CD8-positive, alpha-beta memory T cell (primary cell): ENCODE measurements around the gene ITIH4. TPM values are rescaled to one million over a fixed set of nuclear protein-coding genes. Genes with fewer than 3 reads are reported as not detected.
A peak's percentile ranks its signal among the peaks of the same experiment; 100 is the strongest.

Source experiments
- CTCF ChIA-PET: fragments of 350-600 bp; sonication (Branson Sonifier 250); formaldehyde crosslinking; loops from one replicate; lab custom pipeline; 2021; ENCODE audit warnings: antibody characterized with exemption; lab: Charles Lee
- POLR2A ChIA-PET: fragments of 350-600 bp; sonication (Branson Sonifier 250); formaldehyde crosslinking; loops from one replicate; lab custom pipeline; 2021; ENCODE audit warnings: antibody characterized with exemption; lab: Charles Lee
- DNase-seq, 5 donors: peaks; one replicate each; pipeline versions ENCODE4 v3.0.0 to v3.0.0-alpha.2; 2020 to 2022; ENCODE audit warnings: mixed read lengths in 1 of 5
- H3K27ac ChIP-seq: one replicate; pipeline ENCODE4 v1.7.0; 2013; ENCODE audit warnings: low read depth, mild to moderate bottlenecking, low read length, moderate library complexity
- H3K27me3 ChIP-seq: 2 replicates; pipeline ENCODE4 v1.7.0; 2013; ENCODE audit warnings: low read length, mild to moderate bottlenecking; ENCODE audit not compliant: insufficient read depth, poor library complexity, severe bottlenecking
- H3K36me3 ChIP-seq: 2 replicates; pipeline ENCODE4 v1.7.0; 2013; ENCODE audit warnings: mild to moderate bottlenecking, low read length, moderate library complexity; ENCODE audit not compliant: insufficient read depth
- H3K4me1 ChIP-seq: 2 replicates; pipeline ENCODE4 v1.7.0; 2013; ENCODE audit warnings: mild to moderate bottlenecking, low read length, moderate library complexity; ENCODE audit not compliant: insufficient read depth
- H3K4me3 ChIP-seq: 2 replicates; pipeline ENCODE4 v1.7.0; 2013; ENCODE audit warnings: mild to moderate bottlenecking, low read length
- H3K9me3 ChIP-seq: 2 replicates; pipeline ENCODE4 v1.7.0; 2013; ENCODE audit warnings: mild to moderate bottlenecking, low read length
- H3K27ac Mint-ChIP-seq, 8 donors: one replicate each; pipeline ENCODE4 v1.8.0; 2020 to 2021; ENCODE audit warnings: mixed read lengths in 8 of 8, mild to moderate bottlenecking in 6 of 8, inconsistent platforms in 3 of 8, moderate library complexity in 3 of 8
- H3K27me3 Mint-ChIP-seq, 2 donors: one replicate each; pipeline ENCODE4 v1.8.0; 2020 to 2021; ENCODE audit warnings: mixed read lengths in 2 of 2, mild to moderate bottlenecking in 1 of 2, moderate library complexity in 1 of 2
- H3K36me3 Mint-ChIP-seq, 3 donors: one replicate each; pipeline ENCODE4 v1.8.0; 2020 to 2021; ENCODE audit warnings: mixed read lengths in 3 of 3, inconsistent platforms in 1 of 3, mild to moderate bottlenecking in 1 of 3
- H3K4me1 Mint-ChIP-seq, 3 donors: one replicate each; pipeline ENCODE4 v1.8.0; 2020 to 2021; ENCODE audit warnings: mixed read lengths in 3 of 3, inconsistent platforms in 1 of 3, mild to moderate bottlenecking in 1 of 3
- H3K4me3 Mint-ChIP-seq, 7 donors: one replicate each; pipeline ENCODE4 v1.8.0; 2020 to 2021; ENCODE audit warnings: mixed read lengths in 7 of 7, mild to moderate bottlenecking in 6 of 7, moderate library complexity in 4 of 7, inconsistent platforms in 2 of 7
- H3K9me3 Mint-ChIP-seq, 5 donors: one replicate each; pipeline ENCODE4 v1.8.0; 2020 to 2022; ENCODE audit warnings: mixed read lengths in 5 of 5, mild to moderate bottlenecking in 3 of 5, moderate library complexity in 2 of 5, inconsistent platforms in 1 of 5
- polyA plus RNA-seq: library from polyadenylated mRNA; unstranded; fragments of 300-500 nt; fragmentation: Illumina TruSeq; gene quantifications from one replicate; pipeline ENCODE4 v1.2.3, GENCODE V29; 2021
- total RNA-seq, 2 experiments: library from RNA; stranded (reverse); gene quantifications; one replicate each; pipeline ENCODE4 v1.2.3, GENCODE V29; 2021

Gene ITIH4
- total and polyA plus RNA-seq, 3 experiments from 2014 or later, result 10.9 to 11.2 TPM; not detected in 1

- no peaks in the 10 kb centered on the region for H3K36me3 Mint-ChIP-seq
- peaks cover 0 to 14% of the 10 kb centered on the region in 2 donors for H3K27me3 Mint-ChIP-seq
- H3K4me1 Mint-ChIP-seq, result no peaks in the 10 kb centered on the region
- Histone ChIP-seq H3K36me3 (no peaks in the 10 kb centered on the region), H3K9me3 (no peaks in the 10 kb centered on the region), H3K27ac (no peak overlapping the region), H3K4me1 (no peaks in the 10 kb centered on the region), H3K27me3 (no peaks in the 10 kb centered on the region), H3K4me3 (no peak overlapping the region)
- CTCF ChIA-PET, result no interaction called here
- DNase-seq, result no peak
- POLR2A ChIA-PET, result no interaction called here
- H3K4me3 Mint-ChIP-seq, result no peak overlapping the region
- H3K9me3 Mint-ChIP-seq, result no peaks in the 10 kb centered on the region
- no peak overlapping the region for H3K27ac Mint-ChIP-seq
These were observed 47.3 kb downstream of the ITIH4 start for GRCh38 chr3:52783211-52783555.

GRCh38 chr3:52782412-52783210 lies 47.9 kb downstream of the ITIH4 start:
- ChIA-PET CTCF (no interaction called here), POLR2A (no interaction called here)
- Mint-ChIP-seq H3K27me3 (peaks cover 0 to 10% of the 10 kb centered on the region in 2 donors), H3K4me3 (peak overlapping the region in 1 of 7 donors; percentile 18), H3K36me3 (no peaks in the 10 kb centered on the region), H3K27ac (no peak overlapping the region), H3K9me3 (no peaks in the 10 kb centered on the region), H3K4me1 (no peaks in the 10 kb centered on the region)
- H3K9me3 ChIP-seq, result no peaks in the 10 kb centered on the region
- H3K27ac ChIP-seq, result no peak overlapping the region
- no peaks in the 10 kb centered on the region for H3K36me3 ChIP-seq
- no peaks in the 10 kb centered on the region for H3K4me1 ChIP-seq
- no peak overlapping the region for H3K4me3 ChIP-seq
- no peak for DNase-seq
- no peaks in the 10 kb centered on the region for H3K27me3 ChIP-seq

- CTCF ChIA-PET, result no interaction called here
- no peaks in the 10 kb centered on the region for H3K36me3 Mint-ChIP-seq
These were observed 48.7 kb downstream of the ITIH4 start for GRCh38 chr3:52781741-52782140.

GRCh38 chr3:52779837-52780585 lies 50.5 kb downstream of the ITIH4 start:
- ChIA-PET CTCF (interaction anchor here (2.6 kb wide), 1 partner anchor 19 kb away, joined by 7 read pairs; no protein-coding TSS in a partner anchor), POLR2A (no interaction called here)
- no peaks in the 10 kb centered on the region for H3K9me3 Mint-ChIP-seq
- no peak overlapping the region for H3K27ac Mint-ChIP-seq
- H3K4me1 ChIP-seq, result no peaks in the 10 kb centered on the region
- no peaks in the 10 kb centered on the region for H3K36me3 ChIP-seq
- H3K4me3 Mint-ChIP-seq, result no peak overlapping the region
- no peak overlapping the region for H3K27ac ChIP-seq
- no peak overlapping the region for H3K4me3 ChIP-seq
- no peaks in the 10 kb centered on the region for H3K36me3 Mint-ChIP-seq
- no peaks in the 10 kb centered on the region for H3K9me3 ChIP-seq
- DNase-seq, result no peak
- no peaks in the 10 kb centered on the region for H3K4me1 Mint-ChIP-seq
- no peaks in the 10 kb centered on the region for H3K27me3 ChIP-seq
- peaks cover 0 to 8% of the 10 kb centered on the region in 2 donors for H3K27me3 Mint-ChIP-seq

More at GRCh38 chr3:52781741-52782140, 48.7 kb downstream of the ITIH4 start:
- Histone ChIP-seq H3K4me1 (no peaks in the 10 kb centered on the region), H3K36me3 (no peaks in the 10 kb centered on the region), H3K4me3 (no peak overlapping the region), H3K27ac (no peak overlapping the region), H3K27me3 (no peaks in the 10 kb centered on the region), H3K9me3 (no peaks in the 10 kb centered on the region)
- no peaks in the 10 kb centered on the region for H3K4me1 Mint-ChIP-seq
- no peak overlapping the region for H3K27ac Mint-ChIP-seq
- H3K9me3 Mint-ChIP-seq, result no peaks in the 10 kb centered on the region
- POLR2A ChIA-PET, result no interaction called here
- peak in 1 of 5 donors; percentile 37 for DNase-seq
- no peak overlapping the region for H3K4me3 Mint-ChIP-seq
- H3K27me3 Mint-ChIP-seq, result peaks cover 0 to 8% of the 10 kb centered on the region in 2 donors

- H3K27me3 Mint-ChIP-seq, result peaks cover 0 to 8% of the 10 kb centered on the region in 2 donors
- Histone ChIP-seq H3K27me3 (no peaks in the 10 kb centered on the region), H3K36me3 (no peaks in the 10 kb centered on the region), H3K9me3 (no peaks in the 10 kb centered on the region), H3K4me3 (no peak overlapping the region), H3K4me1 (no peaks in the 10 kb centered on the region), H3K27ac (no peak overlapping the region)
- H3K9me3 Mint-ChIP-seq, result no peaks in the 10 kb centered on the region
- no peaks in the 10 kb centered on the region for H3K36me3 Mint-ChIP-seq
- H3K4me3 Mint-ChIP-seq, result no peak overlapping the region
- ChIA-PET CTCF (interaction anchor here (2.6 kb wide), 1 partner anchor 19 kb away, joined by 7 read pairs; no protein-coding TSS in a partner anchor), POLR2A (no interaction called here)
- DNase-seq, result peak in 1 of 5 donors; percentile 33
- H3K27ac Mint-ChIP-seq, result no peak overlapping the region
- no peaks in the 10 kb centered on the region for H3K4me1 Mint-ChIP-seq
These were observed 51.2 kb downstream of the ITIH4 start for GRCh38 chr3:52779011-52779836.

GRCh38 chr3:52777959-52778805 lies 52.3 kb downstream of the ITIH4 start:
- H3K4me3 Mint-ChIP-seq, result no peak overlapping the region
- Histone ChIP-seq H3K27ac (no peak overlapping the region), H3K4me3 (no peak overlapping the region), H3K27me3 (no peaks in the 10 kb centered on the region), H3K36me3 (no peaks in the 10 kb centered on the region), H3K4me1 (no peaks in the 10 kb centered on the region), H3K9me3 (no peaks in the 10 kb centered on the region)
- H3K27ac Mint-ChIP-seq, result peak overlapping the region in 1 of 8 donors; percentile 54
- CTCF ChIA-PET, result no interaction called here
- POLR2A ChIA-PET, result no interaction called here
- peak in 1 of 5 donors; percentile 24 for DNase-seq
- H3K36me3 Mint-ChIP-seq, result no peaks in the 10 kb centered on the region
- peaks cover 0 to 5% of the 10 kb centered on the region in 2 donors for H3K27me3 Mint-ChIP-seq
- H3K4me1 Mint-ChIP-seq, result no peaks in the 10 kb centered on the region
- H3K9me3 Mint-ChIP-seq, result no peaks in the 10 kb centered on the region

- Histone ChIP-seq H3K4me3 (no peak within 1 kb of the TSS), H3K9me3 (no peaks in the 10 kb centered on the region), H3K27me3 (no peaks in the 10 kb centered on the region), H3K36me3 (no peaks in the 10 kb centered on the region), H3K27ac (no peak within 1 kb of the TSS), H3K4me1 (no peaks in the 10 kb centered on the region)
- Mint-ChIP-seq H3K27me3 (peaks cover 0 to 5% of the 10 kb centered on the region in 2 donors), H3K9me3 (no peaks in the 10 kb centered on the region), H3K36me3 (no peaks in the 10 kb centered on the region), H3K4me1 (no peaks in the 10 kb centered on the region), H3K4me3 (no peak within 1 kb of the TSS), H3K27ac (peak within 1 kb of the TSS in 1 of 8 donors; percentile 54)
- ChIA-PET POLR2A (no interaction called here), CTCF (no interaction called here)
- DNase-seq, result peak in 1 of 5 donors; percentile 38
These were observed 53.1 kb downstream of the ITIH4 start, which contains the start of gene ITIH1 for GRCh38 chr3:52777127-52777958. Gene ITIH1, plus strand, starts transcription at chr3:52777599. Its CDS starts 17 bp downstream, at chr3:52777616.
